Heart right ventricle (tissue), 16 donors: ENCODE measurements around the gene ANK3. TPM values are rescaled to one million over a fixed set of nuclear protein-coding genes. Genes with fewer than 3 reads are reported as not detected.

Source experiments
- ATAC-seq, 8 donors: fragments of 200-7000 bp; cut with Tn5 transposase; one replicate each; pipeline ENCODE4 v1.9.1; 2020; ENCODE audit warnings: mild to moderate bottlenecking in 8 of 8, moderate library complexity in 8 of 8, moderate number of reproducible peaks in 1 of 8
- DNase-seq, 2 donors: peaks; one replicate each; pipeline ENCODE4 v3.0.0-alpha.2; 2020
- H3K27ac ChIP-seq, 10 donors: fragments of 200-600 bp; sonication (generic) in 2 of 10; one replicate each; pipeline versions ENCODE4 v1.5.0 to v1.8.0; 2020 to 2022; ENCODE audit warnings: mild to moderate bottlenecking in 3 of 10
- H3K27me3 ChIP-seq, 7 donors: fragments of 200-600 bp; one replicate each; pipeline ENCODE4 v1.8.0; 2021 to 2022; ENCODE audit warnings: mild to moderate bottlenecking in 2 of 7
- H3K36me3 ChIP-seq, 9 donors: fragments of 200-600 bp; sonication (generic) in 1 of 9; one replicate each; pipeline versions ENCODE4 v1.5.0 to v1.8.0; 2020 to 2022; ENCODE audit warnings: mild to moderate bottlenecking in 2 of 9
- H3K4me1 ChIP-seq, 9 donors: fragments of 200-600 bp; sonication (generic) in 1 of 9; one replicate each; pipeline versions ENCODE4 v1.5.0 to v1.8.0; 2020 to 2022; ENCODE audit warnings: mild to moderate bottlenecking in 4 of 9
- H3K4me3 ChIP-seq, 10 donors: fragments of 200-600 bp; sonication (generic) in 2 of 10; one replicate each; pipeline versions ENCODE4 v1.5.0 to v1.8.0; 2020 to 2022; ENCODE audit warnings: mild to moderate bottlenecking in 7 of 10, moderate library complexity in 2 of 10
- H3K9me3 ChIP-seq, 11 donors: fragments of 200-600 bp in 10 of 11; sonication (generic) in 2 of 11; one replicate each; pipeline versions ENCODE4 v1.5.0 to v1.8.0; 2013 to 2022; ENCODE audit warnings: mild to moderate bottlenecking in 2 of 11, control low read depth in 1 of 11, moderate library complexity in 1 of 11
- CTCF ChIP-seq, 9 donors: fragments of 200-600 bp; sonication (generic) in 2 of 9; IDR thresholded peaks; one replicate each; pipeline versions ENCODE4 v1.5.0 to v1.8.0; 2021 to 2022; ENCODE audit warnings: antibody characterized with exemption in 9 of 9, mild to moderate bottlenecking in 5 of 9, moderate library complexity in 1 of 9
- WGBS, 2 donors: extraction: QIAGEN DNeasy Blood & Tissue Kit; methylation state at CpG; one replicate each; pipeline ENCODE4 v1.1.7; 2013; ENCODE audit warnings: inconsistent platforms in 1 of 2; 5-methylcytosine and 5-hydroxymethylcytosine counted together
- intact Hi-C, 10 donors: fragments of 100-400 bp; cut with DNase I; formaldehyde crosslinking; loops; one replicate each; pipeline versions ENCODE4 v1.11.1 to v1.14.2; 2022
- polyA plus RNA-seq, 2 donors: library from polyadenylated mRNA; stranded (reverse); fragments of 200-250 nt; gene quantifications; one replicate each; pipeline ENCODE4 v1.2.3, GENCODE V29; 2013
- total RNA-seq, 10 donors: library from RNA; stranded (reverse); fragmentation: NEBNext Ultra II Directional in 3 of 10; extraction: Animal tissue kit (Norgen Biotek cat#: 25700) in 3 of 10; gene quantifications; one replicate each; pipeline versions ENCODE4 v1.2.1 to v1.2.4, GENCODE V29; 2021 to 2023
- donor health status: Arrhythmogenic right ventricular cardiomyopathy.
- donor health status: ischemic (EF 13 %, LVEDD 7.1; RV severe dilation, severe dysfunction).
- donor health status: healthy with polysubstance abuse.
- donor health status: DM: no; HTN: yes; CAD: no.
- donor health status: DM: no; HTN: no; CAD: no.
- donor health status: ischemic (EF 25% LVEDD 6.9; RV normal size, moderate dysfunction).
- donor health status: ischemic (EF 25% LVEDD 5.7; RV mildly dilated, moderate dysfunction).
- donor health status: healthy.
- donor health status: DM: yes; HTN: yes; CAD: no.
- donor health status: Ischemic cardiomyopathy.
- donor health status: ischemic (EF 35%, LVEDD 5.7; RV mildly dilated, moderate dysfunction).
- donor health status: nonischemic (EF 11% LVEDD 7.7; RV severe dilation, severe dysfunction).
- donor health status: DM: yes; HTN: yes; CAD: no.
- donor health status: PGD.
- donor health status: ischemic (EF 29% LVEDD 5.4; RV normal size, mild dysfunction).
- donor health status: nonischemic (EF 23%, LVEDD 6.1; RV moderate dilation, normal function).

Gene ANK3
- total and polyA plus RNA-seq, 12 donors: 34.4 to 287 (median 245) TPM

GRCh38 chr10:60390224-60390626 lies 550 bp upstream of the ANK3 start:
- 68 to 86% methylated on average over 3 of the region's 3 CpGs for WGBS, 2 donors
- TF ChIP-seq CTCF (IDR thresholded peaks at IDR 0.05): no peak
- Histone ChIP-seq H3K9me3 (no peaks in the 10 kb centered on the region), H3K4me1 (peaks cover 0 to 2% (median 0%) of the 10 kb centered on the region in 9 donors), H3K4me3 (no peak overlapping the region), H3K27me3 (no peaks in the 10 kb centered on the region), H3K36me3 (no peaks in the 10 kb centered on the region), H3K27ac (no peak overlapping the region)
- ATAC-seq (no peak), DNase-seq (no peak)
- intact Hi-C loops: no loop called here

- no peaks in the 10 kb centered on the region for H3K9me3 ChIP-seq
- DNase-seq (no peak), ATAC-seq (no peak)
- H3K36me3 ChIP-seq: no peaks in the 10 kb centered on the region
- peaks cover 0 to 13% (median 8%) of the 10 kb centered on the region in 9 donors for H3K4me1 ChIP-seq
- intact Hi-C loops: no loop called here
- WGBS, 2 donors: 59 to 72% methylated on average over 7 of the region's 7 CpGs
- H3K27ac ChIP-seq: no peak overlapping the region
- no peaks in the 10 kb centered on the region for H3K27me3 ChIP-seq
- H3K4me3 ChIP-seq: no peak overlapping the region
- TF ChIP-seq CTCF (IDR thresholded peaks at IDR 0.05): no peak
Observed at GRCh38 chr10:60388709-60389301, 870 bp downstream of the ANK3 start.

- no peak for TF ChIP-seq CTCF (IDR thresholded peaks at IDR 0.05)
- no peaks in the 10 kb centered on the region for H3K36me3 ChIP-seq
- no peak for ATAC-seq
- no peaks in the 10 kb centered on the region for H3K27me3 ChIP-seq
- intact Hi-C loops: no loop called here
- WGBS, 2 donors: 87 to 95% methylated on average over 2 of the region's 2 CpGs
- no peak overlapping the region for H3K4me3 ChIP-seq
- no peak overlapping the region for H3K27ac ChIP-seq
- no peak for DNase-seq
- no peaks in the 10 kb centered on the region for H3K9me3 ChIP-seq
- peaks cover 0 to 13% (median 8%) of the 10 kb centered on the region in 9 donors for H3K4me1 ChIP-seq
Observed at GRCh38 chr10:60388116-60388625, 1.5 kb downstream of the ANK3 start.

- Histone ChIP-seq H3K4me1 (peaks cover 0 to 13% (median 8%) of the 10 kb centered on the region in 9 donors), H3K4me3 (no peak overlapping the region), H3K27me3 (no peaks in the 10 kb centered on the region), H3K27ac (no peak overlapping the region), H3K36me3 (no peaks in the 10 kb centered on the region), H3K9me3 (no peaks in the 10 kb centered on the region)
- no peak for DNase-seq
- ATAC-seq: peak in 1 of 8 donors; percentile 51
- 86 to 91% methylated on average over 2 of the region's 2 CpGs for WGBS, 2 donors
- intact Hi-C loops: no loop called here
- TF ChIP-seq CTCF (IDR thresholded peaks at IDR 0.05): no peak
Observed at GRCh38 chr10:60387531-60387930, 2.1 kb downstream of the ANK3 start.
